Osteocyte (in vitro differentiated cells): ENCODE data around the gene EML1. TPM values are rescaled to one million over a fixed set of nuclear protein-coding genes. Genes with fewer than 3 reads are reported as not detected.

Experiments
- DNase-seq: peaks from one replicate; pipeline ENCODE4 v3.0.0; 2021; ENCODE audit warnings: mixed read lengths; ENCODE audit not compliant: unreplicated experiment; ENCODE audit errors: extremely low spot score
- H3K27ac Mint-ChIP-seq: one replicate; pipeline ENCODE4 v1.8.0; 2021; ENCODE audit warnings: mild to moderate bottlenecking, mixed read lengths; ENCODE audit not compliant: unreplicated experiment
- H3K27me3 Mint-ChIP-seq: one replicate; pipeline ENCODE4 v1.8.0; 2021; ENCODE audit warnings: mixed read lengths; ENCODE audit not compliant: unreplicated experiment
- H3K36me3 Mint-ChIP-seq: one replicate; pipeline ENCODE4 v1.8.0; 2021; ENCODE audit warnings: mixed read lengths; ENCODE audit not compliant: unreplicated experiment
- H3K4me1 Mint-ChIP-seq: one replicate; pipeline ENCODE4 v1.8.0; 2021; ENCODE audit warnings: mixed read lengths; ENCODE audit not compliant: unreplicated experiment
- H3K4me3 Mint-ChIP-seq: one replicate; pipeline ENCODE4 v1.8.0; 2021; ENCODE audit warnings: mild to moderate bottlenecking, moderate library complexity, mixed read lengths; ENCODE audit not compliant: unreplicated experiment
- H3K9me3 Mint-ChIP-seq: one replicate; pipeline ENCODE4 v1.8.0; 2021; ENCODE audit warnings: mixed read lengths; ENCODE audit not compliant: unreplicated experiment
- CTCF ChIP-seq: fragments of 200-600 bp; sonication (generic); IDR thresholded peaks from 2 replicates; pipeline ENCODE4 v1.5.0; 2021; ENCODE audit warnings: antibody characterized with exemption, mild to moderate bottlenecking, moderate library complexity
- total RNA-seq: library from RNA; stranded (reverse); gene quantifications from 2 replicates; pipeline ENCODE4 v1.2.1, GENCODE V29; 2021

The EML1 gene
- total RNA-seq, 1 donor from 2014 or later, result 34.8 TPM

GRCh38 chr14:99975190-99975589, 182.0 kb downstream of the EML1 start:
- Mint-ChIP-seq H3K9me3 (peaks cover 6% of the 10 kb centered on the region), H3K4me1 (peaks cover 20% of the 10 kb centered on the region), H3K27ac (no peak overlapping the region), H3K4me3 (no peak overlapping the region), H3K36me3 (peaks cover 12% of the 10 kb centered on the region), H3K27me3 (no peaks in the 10 kb centered on the region)
- TF ChIP-seq CTCF, result no peak
- DNase-seq, result no peak

DNA sequence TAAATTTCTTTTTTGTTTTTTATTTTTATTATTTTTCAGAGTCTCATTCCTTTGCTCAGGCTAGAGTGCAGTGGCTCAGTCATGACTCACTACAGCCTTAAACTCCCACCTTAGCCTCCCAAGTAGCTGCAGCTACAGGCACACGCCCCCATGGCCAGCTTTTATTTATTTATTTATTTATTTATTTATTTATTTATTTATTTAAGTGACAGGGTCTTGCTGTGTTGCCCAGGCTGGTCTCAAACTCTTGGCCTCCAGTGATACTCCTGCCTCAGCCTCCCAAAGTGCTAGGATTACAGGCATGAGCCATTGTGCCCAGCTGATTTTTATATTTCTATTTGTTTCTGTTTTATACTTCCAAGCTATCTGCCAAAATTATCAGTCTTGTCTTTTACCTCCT, 182.8 kb downstream of the EML1 start:
- H3K27ac Mint-ChIP-seq, result no peak overlapping the region
- peaks cover 12% of the 10 kb centered on the region for H3K36me3 Mint-ChIP-seq
- TF ChIP-seq CTCF, result no peak
- peaks cover 6% of the 10 kb centered on the region for H3K9me3 Mint-ChIP-seq
- no peak overlapping the region for H3K4me3 Mint-ChIP-seq
- H3K27me3 Mint-ChIP-seq, result no peaks in the 10 kb centered on the region
- peaks cover 29% of the 10 kb centered on the region for H3K4me1 Mint-ChIP-seq
- no peak for DNase-seq

GRCh38 chr14:99976681-99977080, 183.5 kb downstream of the EML1 start:
- H3K36me3 Mint-ChIP-seq, result peaks cover 12% of the 10 kb centered on the region
- no peak for DNase-seq
- H3K9me3 Mint-ChIP-seq, result peaks cover 6% of the 10 kb centered on the region
- no peak overlapping the region for H3K4me3 Mint-ChIP-seq
- no peak overlapping the region for H3K27ac Mint-ChIP-seq
- no peaks in the 10 kb centered on the region for H3K27me3 Mint-ChIP-seq
- peaks cover 33% of the 10 kb centered on the region for H3K4me1 Mint-ChIP-seq
- TF ChIP-seq CTCF, result no peak

DNA sequence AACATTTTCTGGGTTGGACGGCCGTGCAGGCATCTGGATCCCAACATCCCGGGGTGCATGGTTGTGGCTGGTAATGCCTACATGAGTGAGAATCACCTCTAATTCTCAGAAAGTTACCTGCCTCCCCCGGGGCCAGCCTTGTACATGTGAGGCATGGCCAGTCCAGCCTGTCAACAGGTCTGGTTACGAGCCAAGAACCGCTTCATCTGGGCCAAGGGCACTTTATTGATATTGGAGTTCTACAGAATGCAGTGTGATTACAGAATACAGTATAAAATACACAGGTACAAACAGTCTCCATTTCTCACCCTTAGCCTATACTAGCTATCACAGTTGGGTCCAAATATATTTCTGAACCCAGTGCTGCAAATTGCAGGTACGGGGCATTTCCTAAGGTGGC, 187.1 kb downstream of the EML1 start:
- no peak for TF ChIP-seq CTCF
- Mint-ChIP-seq H3K27me3 (no peaks in the 10 kb centered on the region), H3K4me1 (peaks cover 39% of the 10 kb centered on the region), H3K9me3 (peaks cover 2% of the 10 kb centered on the region), H3K4me3 (no peak overlapping the region), H3K36me3 (peaks cover 8% of the 10 kb centered on the region), H3K27ac (no peak overlapping the region)
- DNase-seq, result no peak

- peaks cover 2% of the 10 kb centered on the region for H3K36me3 Mint-ChIP-seq
- no peak for DNase-seq
- H3K9me3 Mint-ChIP-seq, result peaks cover 5% of the 10 kb centered on the region
- no peak overlapping the region for H3K4me3 Mint-ChIP-seq
- peak overlapping the region; percentile 55 for H3K27ac Mint-ChIP-seq
- TF ChIP-seq CTCF, result no peak
- peaks cover 37% of the 10 kb centered on the region for H3K4me1 Mint-ChIP-seq
- no peaks in the 10 kb centered on the region for H3K27me3 Mint-ChIP-seq
These were observed 188.6 kb downstream of the EML1 start for GRCh38 chr14:99981806-99982205.
